ELF-1 (cell line): ENCODE data around the gene CDK4.

Experiments
- DNase-seq: peaks from one replicate; pipeline ENCODE4 v3.0.0-alpha.2; 2016; ENCODE audit warnings: low read depth, low spot score

The CDK4 gene

DNA sequence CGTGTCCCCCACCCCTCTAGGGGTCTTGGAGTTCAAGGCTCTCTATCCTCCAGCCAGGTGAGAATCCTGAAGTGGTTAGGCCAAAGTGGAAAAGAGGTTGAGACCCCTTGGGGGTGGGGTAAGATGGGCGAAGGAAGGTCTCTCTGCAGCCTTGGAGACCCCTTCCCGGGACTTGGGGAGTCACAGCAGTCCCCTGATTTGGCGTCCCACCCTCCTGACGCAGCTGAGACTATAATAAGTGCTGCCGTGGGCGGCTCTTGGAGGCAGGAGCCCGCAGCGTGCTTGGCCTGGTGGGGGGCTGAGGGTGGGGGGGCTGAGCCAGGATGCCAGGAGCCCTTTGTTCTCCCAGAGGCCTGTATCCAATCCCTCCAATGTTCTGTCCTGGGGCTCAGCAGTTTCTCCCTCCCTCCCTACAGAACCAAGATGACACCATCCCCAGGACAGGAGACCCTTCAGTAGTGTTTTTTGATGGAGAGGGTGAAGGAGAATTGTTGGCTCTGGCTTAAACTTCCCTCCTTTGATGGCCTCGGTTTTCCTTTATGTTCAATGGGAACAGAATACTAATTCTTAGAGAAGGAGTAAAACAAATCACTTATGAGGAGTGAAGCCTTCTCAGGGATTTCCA, 12.1 kb downstream of the CDK4 start:
- DNase-seq: no peak

DNA sequence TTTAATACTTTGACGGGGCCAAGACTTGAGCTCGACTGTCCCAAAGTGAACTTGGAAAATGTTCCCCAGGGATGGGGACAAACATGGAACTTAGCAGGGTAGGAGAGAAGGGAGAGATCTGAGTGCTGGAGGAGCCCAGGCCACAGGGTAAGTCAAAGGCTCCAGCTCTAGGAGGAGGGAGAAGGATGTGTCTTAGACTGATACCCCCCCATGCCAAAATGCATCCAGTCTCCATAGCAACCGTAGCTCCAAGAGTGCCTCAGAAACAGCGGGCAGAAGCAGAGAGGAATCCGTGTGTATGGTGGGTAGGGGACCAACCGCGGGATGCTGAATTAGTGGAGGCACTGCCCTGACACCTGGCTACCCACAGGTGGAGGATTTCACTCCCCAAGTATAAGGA, 12.7 kb downstream of the CDK4 start:
- no peak for DNase-seq

DNA sequence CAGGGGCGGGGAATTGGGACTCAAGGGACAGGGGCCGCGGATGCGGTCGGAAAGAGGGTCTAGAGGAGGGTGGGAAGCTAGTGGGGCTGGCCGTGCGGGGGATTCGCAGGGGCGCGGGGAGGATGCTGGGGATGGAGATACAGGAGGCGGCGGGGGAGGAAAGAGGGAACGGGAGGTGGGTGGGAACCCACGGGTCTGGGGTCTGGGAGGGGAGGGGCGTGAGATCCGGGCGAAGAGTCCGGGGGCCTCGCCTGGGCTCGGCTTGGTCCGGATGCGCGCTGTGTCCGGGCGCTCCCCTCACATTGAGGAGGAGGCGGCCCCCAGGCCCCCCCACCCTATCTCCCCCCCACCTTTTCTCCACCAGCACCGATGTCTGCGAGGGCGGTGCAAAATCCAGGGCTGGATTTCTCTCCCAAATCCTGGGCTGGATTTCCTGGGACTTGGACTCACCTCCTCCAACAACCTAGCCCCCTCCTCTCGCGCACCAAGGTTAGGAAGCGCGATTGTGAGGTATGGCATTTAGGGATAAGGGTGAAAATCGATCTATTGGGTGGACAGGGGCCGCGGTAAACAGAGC, 13.4 kb downstream of the CDK4 start, which contains the start of gene AGAP2:
AGAP2 (minus strand) TSS at position 82 of the 577 bp plus-strand sequence. CDS start 496 bp downstream, outside the sequence.
- DNase-seq: peak; percentile 57

DNA sequence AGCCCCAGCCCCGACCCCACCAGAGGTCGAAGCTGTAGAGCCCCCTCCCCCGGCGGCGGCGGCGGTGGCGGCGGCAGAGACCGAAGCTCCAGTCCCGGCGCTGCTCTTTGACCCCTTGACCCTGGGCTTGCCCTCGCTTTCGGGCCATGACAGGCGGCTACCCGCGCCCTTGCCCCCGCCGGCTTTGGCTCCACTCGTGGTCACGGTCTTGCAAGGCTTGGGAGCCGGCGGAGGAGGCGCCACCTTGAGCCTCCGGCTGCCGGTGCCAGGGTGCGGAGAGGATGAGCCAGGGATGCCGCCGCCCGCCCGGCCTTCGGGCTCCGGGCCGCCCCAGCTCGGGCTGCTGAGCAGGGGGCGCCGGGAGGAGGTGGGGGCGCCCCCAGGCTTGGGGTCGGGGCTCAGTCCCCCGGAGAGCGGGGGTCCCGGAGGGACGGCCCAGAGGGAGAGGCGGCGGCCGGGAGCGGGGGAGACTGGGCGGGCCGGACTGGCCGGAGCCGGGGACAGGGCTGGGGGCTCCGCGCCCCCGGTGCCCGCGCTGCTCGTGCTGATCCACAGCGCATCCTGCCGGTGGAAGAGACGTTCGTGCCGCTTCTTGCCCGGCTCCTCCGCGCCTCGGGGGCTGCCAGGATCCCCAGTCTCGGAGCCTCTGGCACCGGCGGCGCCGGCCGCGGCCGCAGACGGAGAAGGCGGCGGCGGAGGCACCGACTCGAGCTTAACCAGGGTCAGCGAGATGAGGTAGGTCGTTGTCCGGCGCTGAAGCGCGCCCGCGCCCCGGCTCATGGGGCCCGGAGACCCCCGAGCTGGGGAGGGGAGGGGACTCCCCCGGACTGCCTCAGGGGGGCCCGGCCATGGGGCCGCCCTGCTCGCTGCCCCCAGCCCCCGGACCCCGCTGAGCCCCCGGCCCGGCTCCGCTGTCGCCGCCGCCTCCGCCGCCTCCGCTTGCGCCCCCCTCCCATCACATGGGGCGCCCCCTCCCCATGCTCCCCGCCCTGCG, 14.3 kb downstream of the CDK4 start:
- DNase-seq: peak; percentile 18

DNA sequence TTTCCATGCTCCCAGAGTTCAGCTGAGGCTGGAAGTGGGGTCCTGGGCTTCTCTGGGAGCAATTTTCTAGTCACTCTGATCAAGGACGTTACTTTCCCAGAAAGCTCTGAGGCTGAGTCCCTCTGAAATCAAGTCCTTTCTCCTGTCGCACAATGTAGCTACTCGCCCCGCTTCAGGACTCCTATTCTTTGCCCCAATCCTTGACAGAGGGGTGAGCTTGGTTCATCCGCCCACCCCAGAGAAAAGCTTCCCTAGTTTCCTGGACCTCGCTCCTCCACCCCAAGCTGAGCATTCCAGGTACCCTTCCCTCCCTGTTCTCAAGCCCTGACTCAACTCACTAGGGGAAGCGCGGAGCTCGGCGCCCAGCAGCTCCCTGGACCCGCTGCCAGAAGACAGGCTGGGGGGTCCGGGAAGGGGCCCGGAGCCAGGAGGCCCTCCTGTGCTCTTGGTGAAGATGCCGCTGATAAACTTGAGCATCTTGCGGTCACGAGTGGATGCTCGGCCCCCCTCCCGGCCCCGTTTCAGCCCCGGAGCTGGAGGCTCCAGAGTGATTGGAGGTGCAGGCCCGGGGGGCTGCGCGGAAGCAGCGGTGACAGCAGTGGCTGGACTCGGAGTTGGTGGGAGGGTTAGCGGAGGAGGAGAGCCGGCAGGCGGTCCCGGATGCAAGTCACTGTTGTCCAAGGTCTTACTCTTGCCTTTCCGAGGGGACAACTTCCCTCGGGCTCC, 15.2 kb downstream of the CDK4 start:
- DNase-seq: peak; percentile 23

DNA sequence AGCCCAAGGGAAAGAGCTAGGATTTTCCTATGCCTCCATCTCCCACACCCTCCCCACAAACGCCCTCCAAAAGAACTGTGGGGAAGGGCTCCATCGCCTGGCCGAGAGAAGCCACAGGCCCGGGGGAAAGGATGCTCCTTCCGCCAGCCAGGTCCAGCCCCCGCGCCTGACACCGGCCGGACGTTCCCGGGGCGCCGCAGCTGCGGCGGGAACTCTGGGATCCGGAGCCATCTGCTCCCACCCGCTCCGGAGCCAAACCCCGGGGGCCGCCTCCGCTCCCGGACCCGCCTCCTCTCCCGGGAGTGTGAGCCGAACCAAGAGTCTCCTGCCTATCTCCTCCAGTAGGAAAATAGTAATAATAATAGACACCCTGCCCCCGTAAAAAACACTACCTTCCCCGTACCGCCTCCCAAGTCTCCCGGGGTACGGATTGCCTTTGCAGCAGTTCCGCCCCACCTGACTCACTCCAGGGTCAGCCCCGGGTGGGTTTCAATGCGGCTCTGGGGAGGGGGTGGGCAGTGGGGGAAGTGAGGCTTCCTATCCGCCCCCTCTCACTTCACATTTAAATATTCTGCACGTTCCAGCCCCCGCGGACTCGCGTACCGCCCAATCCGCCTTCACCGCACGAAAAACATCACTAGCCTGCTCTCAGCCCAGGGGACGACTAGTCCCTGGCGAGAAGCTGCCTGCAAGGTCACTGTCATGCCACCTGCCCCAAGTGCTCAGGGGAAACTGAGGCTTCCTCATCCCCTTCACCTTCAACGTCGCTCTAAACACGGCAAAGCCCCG, 16.0 kb downstream of the CDK4 start:
- peak; percentile 67 for DNase-seq

DNA sequence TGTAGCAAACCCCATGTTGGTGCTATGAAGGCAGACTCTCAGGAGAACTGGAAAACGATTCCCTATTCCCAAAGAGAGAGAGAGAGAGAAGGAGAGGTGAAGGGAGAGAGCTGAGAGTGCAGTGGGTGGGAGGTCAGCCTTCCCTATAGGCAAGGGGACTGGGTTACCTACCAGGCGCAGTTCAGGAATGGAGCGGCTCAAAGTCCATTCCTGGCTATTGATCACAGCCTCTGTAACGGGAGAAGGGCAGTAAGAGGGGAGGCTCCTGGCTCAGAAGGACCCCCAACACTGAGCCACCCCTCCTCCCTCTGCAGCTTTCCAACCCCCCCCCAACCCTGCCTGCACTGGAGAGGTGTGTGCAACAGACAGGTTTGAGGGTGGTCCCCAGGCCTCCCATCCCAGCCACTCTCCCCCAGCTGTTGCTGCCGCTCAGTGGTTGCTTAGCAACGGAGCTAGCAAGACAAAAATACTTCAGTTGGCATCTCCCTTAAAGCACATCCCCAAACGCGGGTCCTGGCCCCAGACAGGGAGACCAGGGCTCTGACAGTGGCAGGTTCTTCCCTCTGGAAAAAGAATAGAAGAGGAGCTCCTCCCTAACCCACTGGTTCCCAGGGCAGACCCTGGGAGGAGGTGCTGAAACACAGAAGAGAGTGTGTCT, 16.8 kb downstream of the CDK4 start:
- no peak for DNase-seq

DNA sequence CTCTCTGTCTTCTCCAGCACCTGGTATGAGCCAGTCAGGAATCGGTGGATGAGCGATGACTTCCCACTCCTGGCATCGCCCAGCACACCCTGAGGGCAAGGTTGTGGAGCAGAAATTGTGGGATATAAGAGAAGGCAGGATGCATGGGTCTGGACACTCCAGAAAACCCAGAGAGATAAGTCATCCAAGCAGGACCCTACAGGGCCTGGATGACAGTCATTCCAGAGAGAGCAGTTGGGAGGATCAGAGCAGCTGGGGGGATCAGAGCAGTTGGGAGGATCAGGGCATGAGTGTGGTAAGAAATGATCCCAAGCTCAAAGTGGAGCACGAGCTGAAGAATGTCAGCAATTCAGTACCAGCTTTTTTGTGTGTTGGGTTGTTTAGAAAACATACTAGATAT, 17.5 kb downstream of the CDK4 start:
- no peak for DNase-seq

DNA sequence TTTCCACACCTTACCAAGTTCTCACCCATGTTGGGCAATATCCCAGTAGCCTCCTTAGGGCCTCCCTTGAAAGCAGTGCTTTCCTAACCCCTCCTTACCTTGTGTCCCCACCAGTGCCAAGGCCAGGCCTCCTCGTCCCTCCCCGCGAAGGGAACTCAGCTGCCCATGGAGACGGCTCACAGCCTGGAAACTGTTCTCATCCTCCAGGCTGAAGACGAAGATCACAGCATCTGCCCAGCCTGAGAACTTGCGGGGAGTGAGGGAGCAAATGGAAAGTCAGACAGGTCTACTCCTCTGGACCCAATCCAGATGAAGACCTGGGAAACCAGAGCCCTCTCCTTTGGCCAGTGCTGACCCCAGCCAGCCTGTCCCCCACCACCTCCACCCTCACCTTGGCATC, 18.2 kb downstream of the CDK4 start:
- no peak for DNase-seq

DNA sequence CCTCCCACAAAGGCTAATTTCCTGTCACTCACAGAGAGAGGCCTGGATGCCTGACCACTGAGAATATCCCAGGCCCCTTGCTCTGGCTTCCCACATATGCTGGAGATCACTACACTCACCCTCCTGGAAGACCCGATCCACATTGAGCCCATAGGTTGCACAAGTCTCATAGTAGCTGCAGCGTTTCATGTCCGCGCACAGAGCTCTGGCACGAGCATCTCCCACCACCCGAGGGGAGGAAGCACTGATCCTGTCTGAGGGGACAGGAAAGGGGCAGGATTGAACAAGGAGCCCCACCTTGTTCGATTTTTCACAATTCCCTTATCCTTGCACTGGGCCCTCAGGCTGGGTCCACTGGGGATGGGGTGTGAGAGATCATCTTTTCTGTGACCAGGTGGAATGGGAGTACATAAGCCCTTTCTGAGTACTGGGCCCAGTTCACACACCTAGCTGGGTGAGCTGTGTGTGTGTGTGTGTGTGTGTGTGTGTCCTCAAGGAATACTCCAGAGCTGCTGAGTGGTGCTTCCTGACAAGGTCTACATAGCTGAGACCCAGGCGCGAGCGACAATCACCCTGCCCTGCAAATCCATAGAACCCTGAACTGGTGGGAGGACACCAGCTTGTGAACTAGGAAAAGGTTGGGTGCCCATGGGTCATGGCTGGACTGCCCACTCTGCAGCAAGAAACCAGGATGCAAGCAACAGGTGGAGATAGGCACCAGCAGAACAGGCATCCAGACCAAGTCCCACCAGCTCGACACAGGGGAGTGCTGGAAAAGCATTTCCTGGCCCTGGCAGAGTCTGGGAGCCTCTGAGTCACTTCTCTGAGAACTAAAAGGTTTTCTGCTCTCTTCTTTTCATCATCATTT, 19.1 kb downstream of the CDK4 start:
- no peak for DNase-seq

DNA sequence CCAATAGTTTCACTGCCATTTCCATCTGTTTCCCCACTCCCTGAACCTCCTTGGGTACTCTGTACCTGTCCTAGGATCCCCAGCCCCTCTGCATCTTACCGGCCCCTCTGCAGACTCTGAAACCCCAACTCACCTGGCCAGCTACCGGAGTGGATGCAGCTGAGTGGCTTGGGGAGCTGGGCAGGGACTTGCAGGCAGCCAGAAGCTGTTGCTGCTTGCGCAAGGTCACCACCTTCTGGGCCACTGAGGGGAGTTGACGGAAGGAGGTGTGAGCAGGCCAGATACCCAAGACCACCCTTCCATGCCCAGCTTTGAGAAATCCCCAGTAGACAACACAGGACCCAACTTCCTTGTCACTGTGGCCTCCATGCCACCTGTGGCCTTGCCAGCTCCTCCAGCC, 19.8 kb downstream of the CDK4 start:
- no peak for DNase-seq

DNA sequence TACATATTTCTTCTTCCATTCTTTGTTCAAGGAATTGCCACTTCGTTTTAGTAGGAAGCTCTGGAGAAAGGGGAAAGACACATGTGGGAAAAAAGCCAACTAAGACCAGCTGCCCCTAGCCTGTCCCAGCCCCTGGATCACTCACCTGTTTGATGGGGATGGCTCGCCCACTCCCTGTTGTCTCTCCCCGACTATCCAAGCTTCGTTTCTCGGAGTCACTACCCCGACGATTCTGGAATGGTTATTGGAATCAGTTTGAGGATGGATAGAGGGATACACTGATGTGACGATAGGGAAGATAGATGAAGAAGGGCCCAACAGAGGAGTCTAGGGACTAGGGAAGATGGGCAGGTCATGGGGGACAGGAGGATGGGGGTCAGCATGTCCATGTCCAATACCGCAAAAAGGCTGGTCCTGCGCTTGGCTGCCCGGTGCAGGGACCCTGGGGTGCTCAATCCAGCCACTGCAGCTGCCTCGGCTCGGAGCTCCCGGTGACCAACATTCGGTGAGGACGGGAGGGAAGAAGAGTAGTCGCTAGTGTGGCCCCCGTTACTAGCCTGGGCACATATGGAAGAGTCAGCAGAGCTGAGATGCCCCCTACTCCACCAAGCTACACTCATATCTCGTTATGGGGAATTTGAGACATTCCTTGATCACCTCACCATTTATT, 20.6 kb downstream of the CDK4 start:
- DNase-seq: no peak

DNA sequence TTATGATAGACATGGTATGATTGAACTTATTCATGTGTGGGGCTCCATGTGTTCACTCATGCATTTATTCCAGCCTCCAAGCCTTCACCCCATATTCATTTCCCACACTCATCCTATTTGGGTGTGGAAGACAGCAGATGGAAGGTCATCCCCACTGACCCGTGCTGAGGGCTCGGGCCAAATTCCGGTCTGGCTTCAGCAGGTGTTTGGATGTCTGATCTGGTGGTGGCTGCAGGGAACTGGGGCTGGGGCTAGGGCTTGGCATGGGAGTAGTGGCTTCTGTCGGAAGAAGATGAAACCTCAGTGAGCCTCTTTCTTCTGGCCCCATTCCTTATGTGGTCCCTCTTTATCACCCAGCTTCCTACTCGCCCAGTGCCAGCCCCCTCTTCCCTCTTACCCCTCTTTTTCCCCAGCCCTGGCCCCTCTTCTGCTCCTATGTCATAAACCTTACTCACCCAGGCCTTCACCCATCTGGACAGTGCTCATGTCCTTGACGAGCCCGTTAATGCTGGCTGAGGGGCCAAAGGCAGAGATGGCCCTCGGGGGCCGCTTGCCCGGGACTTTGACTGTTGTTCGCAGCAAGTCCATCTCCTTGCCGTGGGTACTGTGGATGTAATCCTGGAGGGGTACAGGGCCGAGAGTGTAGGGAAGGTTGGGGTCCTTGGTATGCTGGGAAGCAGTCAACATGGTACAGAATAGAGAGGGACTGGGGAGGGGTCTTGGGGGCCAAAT, 21.6 kb downstream of the CDK4 start:
- DNase-seq: no peak

DNA sequence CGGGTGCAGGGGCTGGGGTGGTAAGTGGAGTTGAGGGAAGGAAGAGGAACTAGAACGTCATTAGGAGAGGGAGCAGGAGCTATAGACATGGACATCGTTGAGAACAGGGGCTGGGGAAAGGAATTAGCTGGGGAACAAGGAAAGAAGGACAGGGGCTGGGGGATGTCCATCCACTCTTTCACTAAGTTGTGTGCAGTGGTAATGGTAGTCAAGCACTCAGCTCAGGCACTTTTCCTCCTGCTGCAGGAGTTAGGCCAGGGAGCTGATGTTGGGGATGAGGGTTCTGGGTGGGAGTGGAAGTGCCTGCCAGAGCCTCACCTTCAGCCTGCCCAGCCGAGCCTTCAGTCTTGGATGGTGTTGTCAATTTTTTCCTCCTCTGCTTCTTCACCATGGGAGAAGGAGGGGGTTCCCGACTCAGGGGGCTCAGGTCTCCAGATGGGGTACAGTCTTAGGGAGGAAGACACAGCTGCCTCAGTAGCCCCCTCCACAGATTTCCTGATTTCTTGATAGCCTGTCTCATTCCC, 22.7 kb downstream of the CDK4 start:
- no peak for DNase-seq

DNA sequence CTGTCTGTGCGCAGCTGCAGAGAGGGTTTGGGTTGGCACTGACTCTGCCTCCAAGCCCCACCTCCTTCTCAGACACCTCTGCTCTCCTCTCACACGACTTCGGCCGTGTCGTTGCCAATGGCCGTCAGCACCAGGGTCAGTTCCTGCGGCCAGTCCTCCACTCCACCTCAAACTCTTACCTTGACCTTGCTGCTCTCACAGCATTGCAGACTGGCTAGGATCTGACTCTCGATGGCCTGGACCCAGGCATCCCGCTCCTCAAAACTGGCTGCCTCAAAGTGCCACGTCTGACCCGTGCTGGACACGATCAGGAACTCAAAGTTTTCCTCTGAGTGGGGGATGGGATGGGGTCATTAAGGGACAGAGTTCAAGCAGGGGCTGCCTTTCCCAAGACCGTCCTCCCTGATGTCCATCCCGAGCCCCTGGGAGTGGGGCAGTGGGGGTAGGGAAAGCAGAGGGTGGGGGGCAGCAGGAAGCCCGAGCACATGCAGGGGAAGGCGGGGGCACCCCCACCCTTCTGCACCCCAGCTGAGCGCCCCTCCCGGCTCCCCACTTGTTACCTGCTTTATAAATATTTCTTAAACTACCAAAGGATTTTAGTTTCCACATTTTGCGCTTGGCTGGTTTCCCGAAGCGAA, 24.2 kb downstream of the CDK4 start:
- peak; percentile 75 for DNase-seq

DNA sequence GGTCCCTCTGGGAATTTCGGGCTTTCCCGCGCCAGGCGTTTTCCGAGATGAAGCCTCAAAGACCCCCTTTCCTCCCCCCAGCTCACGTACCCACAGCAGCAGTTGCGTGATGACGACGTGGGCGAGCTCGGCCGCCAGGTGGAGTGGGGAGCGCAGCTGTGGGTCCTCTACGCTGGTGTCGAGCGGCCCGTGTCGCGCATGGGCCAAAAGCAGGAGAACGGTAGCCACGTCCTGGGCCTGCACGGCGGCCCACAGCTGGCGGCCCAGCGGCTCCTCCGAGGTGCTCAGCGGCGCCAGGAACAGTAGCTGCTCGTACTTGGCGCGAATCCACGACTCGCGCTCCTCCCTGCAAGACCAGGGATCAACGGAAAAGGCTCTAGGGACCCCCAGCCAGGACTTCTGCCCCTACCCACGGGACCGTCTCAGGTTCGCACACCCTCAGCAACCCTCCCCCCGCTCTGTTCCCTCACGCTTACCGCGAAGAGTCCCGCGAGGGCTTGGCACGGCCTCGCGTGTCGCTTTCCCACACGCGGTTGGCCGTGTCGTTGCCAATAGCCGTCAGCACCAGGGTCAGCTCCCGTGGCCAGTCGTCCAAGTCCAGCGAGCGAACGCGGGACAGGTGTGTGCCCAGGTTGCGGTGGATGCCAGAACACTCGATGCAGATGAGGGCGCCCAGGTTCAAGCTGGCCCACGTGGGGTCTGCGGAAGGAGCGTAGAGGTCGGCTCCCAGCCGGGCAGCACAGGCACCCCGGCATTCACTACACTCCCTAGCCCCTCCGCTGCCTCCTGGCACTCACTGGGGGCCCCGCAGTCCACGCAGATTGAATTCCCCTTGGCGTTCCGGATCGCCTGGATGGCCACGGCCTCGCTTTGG, 25.0 kb downstream of the CDK4 start:
- peak; percentile 11 for DNase-seq
